Sciatic nerve (tissue), 2 donors: Measurements from ENCODE around the gene DNAJB12. TPM values are rescaled to one million over a fixed set of nuclear protein-coding genes. Genes with fewer than 3 reads are reported as not detected.
"Not testable (repeated sequence)": the region's sequence is repeated elsewhere in the genome, so short reads cannot be mapped to it uniquely, and the experiment has no call there.

Source experiments
- ATAC-seq: fragments of 200-7000 bp; cut with Tn5 transposase; one replicate; pipeline ENCODE4 v1.9.1; 2020; ENCODE audit warnings: mild to moderate bottlenecking, moderate library complexity
- DNase-seq: peaks from one replicate; pipeline ENCODE4 v3.0.0-alpha.2; 2020; ENCODE audit warnings: low spot score
- intact Hi-C: fragments of 100-400 bp; cut with DNase I; formaldehyde crosslinking; loops from one replicate; pipeline ENCODE4 v1.14.2; 2022
- total RNA-seq: library from RNA; stranded (reverse); fragmentation: NEBNext Ultra II Directional; extraction: Animal tissue kit (Norgen Biotek cat#: 25700); gene quantifications from one replicate; pipeline ENCODE4 v1.2.1, GENCODE V29; 2021
- donor health status: DM: no; HTN: no; CAD: no.
- donor health status: DM: no; HTN: no; CAD: no.

The DNAJB12 gene
- total RNA-seq, 1 donor from 2014 or later, result 50.0 TPM

DNA sequence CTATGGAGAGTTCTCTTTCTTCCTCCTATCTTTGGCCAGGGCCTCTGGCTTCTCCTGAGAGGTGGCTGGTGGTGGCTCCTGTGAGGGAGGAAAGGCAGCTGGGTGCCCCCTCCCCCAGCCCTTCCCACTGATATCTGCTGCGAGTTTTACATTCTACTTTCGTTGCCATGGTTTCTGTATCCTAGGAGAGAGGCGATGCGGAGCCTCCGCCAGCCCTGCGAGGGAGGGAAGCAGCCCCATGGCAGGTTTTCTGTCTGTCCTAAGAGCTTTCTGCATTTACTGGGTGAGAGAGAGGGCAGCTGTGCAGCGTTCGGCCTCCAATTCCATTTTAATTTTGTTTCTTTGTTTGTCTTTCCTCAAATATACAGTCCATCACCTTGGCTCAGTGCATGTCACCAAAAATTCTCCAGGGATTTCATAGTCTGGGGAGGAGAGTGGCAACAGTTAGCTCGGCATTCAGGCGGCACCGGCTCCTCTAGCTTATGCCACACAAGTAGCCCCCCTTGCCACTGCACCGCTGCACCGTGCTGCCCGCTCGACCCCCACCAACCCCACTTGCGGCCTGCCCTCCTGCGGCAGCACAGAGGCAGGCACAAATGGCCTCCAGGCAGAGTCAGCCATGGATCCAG, 20.4 kb downstream of the DNAJB12 start:
- intact Hi-C loops, result loop anchor here (10.0 kb wide), 1 partner anchor 120 kb away; the partner anchor contains the start of genes ANAPC16 and ASCC1
- ATAC-seq (peak; percentile 27), DNase-seq (no peak)

DNA sequence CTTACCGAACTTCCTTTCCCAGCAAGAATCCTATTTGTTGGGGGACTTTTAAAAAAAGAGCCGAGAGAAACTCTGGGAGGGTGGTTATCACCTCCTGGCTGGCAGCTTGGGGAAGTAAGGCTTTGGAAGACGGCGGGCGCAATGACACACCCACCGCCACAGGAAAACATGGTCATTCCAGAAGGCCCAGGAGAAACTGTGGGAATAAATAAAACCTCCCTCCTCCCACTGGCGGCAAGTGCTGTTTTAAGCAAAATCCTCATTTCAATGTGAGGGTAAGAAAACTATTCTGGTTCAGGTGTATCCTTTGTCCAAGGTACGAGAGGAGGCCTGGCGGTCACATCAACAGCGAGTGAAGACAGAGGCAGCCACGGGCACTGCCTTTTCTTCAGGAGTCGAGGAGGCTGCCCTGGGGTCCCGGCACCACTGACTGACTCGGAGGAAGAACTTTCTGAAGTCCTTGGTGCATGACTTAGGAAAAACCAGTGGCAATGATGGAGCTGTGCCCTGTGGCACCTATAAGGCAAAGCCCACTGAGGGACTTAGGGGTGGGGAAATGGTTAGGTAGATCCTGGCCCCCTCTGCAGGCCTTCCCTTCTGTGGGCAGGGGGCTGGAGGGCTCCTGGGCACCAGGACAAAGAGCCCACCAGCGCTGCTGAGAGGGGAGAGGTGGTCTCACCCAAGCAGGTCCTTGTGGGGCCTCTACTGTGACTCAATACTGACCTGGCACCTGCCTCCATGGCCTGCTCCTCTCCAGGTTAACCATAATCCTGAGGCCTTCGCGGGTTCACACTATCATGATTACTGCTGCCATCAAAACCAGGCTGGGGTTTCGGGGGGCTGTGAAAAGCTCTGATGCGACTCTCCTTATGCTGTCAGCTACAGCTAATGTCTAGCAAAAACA, 21.4 kb downstream of the DNAJB12 start:
- DNase-seq (no peak), ATAC-seq (no peak)
- intact Hi-C loops, result loop anchor here (10.0 kb wide), 1 partner anchor 119 kb away; the partner anchor contains the start of genes ANAPC16 and ASCC1

DNA sequence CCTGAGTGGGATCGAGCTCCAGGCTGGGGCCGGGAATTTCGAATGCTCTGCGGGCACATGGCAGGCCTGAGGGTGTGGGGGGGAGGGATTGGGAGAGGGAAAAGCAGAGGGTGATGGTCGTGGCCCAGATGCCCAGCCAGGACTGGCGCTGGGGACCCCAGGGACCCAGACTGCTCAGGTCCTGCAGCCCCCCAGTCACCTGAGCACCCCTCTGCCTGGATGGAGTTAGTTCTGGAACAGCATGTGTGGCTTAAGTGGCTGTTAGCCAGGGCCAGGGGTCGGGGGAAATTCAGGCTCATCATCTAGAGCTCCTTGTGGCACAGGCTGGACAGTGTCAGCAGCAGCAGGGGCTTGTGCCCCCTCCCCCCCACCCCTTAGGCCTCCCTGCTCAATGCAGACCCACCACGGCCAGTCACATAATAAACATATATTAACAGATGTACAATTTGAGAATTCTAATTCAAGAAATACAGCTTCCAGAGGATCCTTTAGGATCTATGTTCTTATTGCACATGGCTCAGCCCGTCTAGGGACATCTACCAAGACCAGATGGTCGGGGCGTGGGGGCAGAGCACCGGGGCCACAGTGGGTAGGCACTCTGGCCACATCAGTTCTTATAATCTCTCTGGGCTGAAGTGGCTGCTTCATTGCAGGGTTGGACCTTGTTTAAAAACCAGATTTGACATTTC, 22.2 kb downstream of the DNAJB12 start:
- ATAC-seq, result no peak
- no peak for DNase-seq
- intact Hi-C loops, result loop anchor here (10.0 kb wide), 1 partner anchor 118 kb away; the partner anchor contains the start of genes ANAPC16 and ASCC1

DNA sequence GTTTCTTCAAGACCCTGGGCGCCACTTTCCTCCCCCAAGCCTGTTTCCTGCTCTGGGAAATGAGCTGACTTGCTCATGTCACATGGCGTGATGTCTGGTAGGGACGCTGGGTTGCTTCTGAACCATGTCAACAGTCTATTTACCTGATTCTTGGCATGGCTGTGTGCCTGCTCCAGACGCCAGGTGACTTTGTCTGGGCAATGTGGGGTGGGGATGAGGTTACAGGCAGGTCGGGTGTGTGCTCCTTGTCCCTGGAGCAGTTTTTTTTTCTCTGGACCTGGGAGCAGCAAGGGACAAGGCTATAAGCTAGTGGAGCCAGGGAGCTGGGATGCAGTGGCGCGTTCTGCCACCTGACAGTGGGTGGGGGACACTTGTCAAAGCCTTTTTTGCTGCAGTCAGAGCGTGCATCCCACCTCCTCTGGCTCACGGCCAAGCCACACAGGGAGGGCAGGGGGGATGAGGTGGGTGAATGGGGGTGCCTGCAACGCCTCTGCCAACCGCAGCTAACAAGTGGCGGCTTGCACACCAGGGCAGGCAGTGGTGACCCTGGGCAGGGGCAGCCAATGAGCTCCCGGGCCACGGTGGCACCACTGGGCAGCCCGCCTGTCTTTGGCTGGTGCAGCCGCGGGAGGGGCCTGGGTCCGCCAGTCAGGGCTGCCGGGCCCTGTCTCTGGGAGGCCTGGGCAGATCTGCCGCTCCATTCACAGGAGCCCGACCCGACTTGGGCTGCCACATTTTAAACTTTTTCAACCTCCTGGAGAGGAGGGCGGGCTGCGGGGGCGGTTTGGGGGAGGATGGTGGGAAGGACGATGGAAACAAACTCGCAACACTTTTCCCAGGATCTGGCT, 22.9 kb downstream of the DNAJB12 start:
- ATAC-seq, result peak; percentile 31
- intact Hi-C loops, result loop anchor here (10.0 kb wide), 1 partner anchor 117 kb away; the partner anchor contains the start of genes ANAPC16 and ASCC1

DNA sequence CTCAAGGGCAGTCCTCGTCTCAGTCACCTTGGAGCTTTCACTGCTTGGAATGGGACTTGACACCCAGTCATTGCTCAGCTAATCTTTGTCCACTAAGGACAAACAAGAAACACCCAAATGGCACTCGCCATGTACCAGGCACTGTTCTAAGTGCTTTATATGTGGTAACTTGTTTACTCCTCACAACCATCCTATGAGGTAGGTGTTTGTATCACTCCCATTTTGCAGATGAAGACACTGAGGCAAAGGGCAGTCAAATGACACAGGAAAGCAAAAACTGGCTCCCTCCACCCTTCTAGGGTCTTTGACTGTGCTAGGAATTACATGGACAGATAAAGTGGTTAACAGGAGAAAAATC, 24.7 kb downstream of the DNAJB12 start:
- DNase-seq, result no peak
- no peak for ATAC-seq
- intact Hi-C loops, result loop anchor here (10.0 kb wide), 1 partner anchor 115 kb away; the partner anchor contains the start of genes ANAPC16 and ASCC1

More for the DNA sequence above, 22.9 kb downstream of the DNAJB12 start:
- DNase-seq, result peak; percentile 90

DNA sequence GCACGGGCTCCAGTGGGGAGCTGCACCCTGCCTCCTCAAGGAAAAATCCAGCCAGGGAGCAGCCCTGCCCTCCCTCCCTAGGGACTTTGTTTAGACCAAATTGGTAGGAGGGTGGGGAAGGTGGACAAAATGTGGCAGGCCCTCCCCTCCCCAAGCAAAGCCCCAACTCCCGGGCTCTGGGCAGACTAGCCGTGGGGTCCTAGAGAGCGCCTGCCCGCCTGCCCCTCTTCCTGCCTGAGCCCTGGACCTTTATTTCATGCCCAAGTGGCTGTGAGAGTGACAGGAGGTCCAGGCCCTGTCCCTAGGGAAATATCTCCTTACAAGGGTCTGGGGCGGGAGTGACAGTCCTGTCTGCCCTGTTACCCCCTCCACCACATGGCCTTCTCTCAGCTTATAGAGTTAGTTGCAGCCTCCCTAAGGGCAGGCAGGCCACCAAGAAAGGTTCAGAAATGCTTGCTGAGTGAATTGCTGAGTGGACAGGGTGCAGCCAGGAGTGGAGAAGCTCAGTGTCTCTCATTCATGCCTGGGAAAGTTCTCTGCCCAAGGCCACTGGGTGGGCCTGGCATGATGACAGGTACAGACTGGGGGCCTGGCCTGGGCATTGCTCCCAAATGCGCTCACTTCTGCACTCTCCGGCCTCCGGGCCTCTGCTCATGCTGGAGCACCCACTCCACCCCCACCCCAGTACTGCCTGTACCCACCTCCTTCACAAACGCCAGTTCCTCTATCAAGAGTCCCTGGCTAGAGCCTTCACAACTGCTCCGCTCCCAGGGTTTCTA, 25.2 kb downstream of the DNAJB12 start:
- intact Hi-C loops, result loop anchor here (10.0 kb wide), 2 partner anchors 115 to 365 kb away; partner anchors contain the start of genes ANAPC16, ASCC1 and CHST3
- ATAC-seq (no peak), DNase-seq (peak; percentile 65)

DNA sequence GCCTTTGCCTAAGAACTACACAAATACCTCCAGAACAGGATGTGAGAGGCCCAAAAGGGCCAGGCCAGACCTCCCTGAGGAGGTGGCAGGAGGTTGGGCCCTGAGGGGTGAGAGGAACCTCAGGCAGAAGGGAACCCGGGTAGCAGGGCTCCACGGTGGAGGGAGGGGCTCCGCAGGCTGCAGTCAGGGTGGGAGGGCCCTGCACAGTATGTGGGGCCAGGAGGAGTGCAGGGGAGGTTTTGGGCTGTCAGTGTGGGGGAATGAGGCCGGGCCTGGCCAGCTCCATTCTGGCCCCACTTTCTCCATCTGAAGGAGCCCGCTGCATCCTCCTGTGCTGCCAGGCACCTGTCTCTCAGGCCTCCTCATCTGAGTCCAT, 25.9 kb downstream of the DNAJB12 start:
- intact Hi-C loops, result loop anchor here (1.0 to 10.0 kb wide), 2 partner anchors 54 to 364 kb away; partner anchors contain the start of gene CHST3
- ATAC-seq, result no peak

DNA sequence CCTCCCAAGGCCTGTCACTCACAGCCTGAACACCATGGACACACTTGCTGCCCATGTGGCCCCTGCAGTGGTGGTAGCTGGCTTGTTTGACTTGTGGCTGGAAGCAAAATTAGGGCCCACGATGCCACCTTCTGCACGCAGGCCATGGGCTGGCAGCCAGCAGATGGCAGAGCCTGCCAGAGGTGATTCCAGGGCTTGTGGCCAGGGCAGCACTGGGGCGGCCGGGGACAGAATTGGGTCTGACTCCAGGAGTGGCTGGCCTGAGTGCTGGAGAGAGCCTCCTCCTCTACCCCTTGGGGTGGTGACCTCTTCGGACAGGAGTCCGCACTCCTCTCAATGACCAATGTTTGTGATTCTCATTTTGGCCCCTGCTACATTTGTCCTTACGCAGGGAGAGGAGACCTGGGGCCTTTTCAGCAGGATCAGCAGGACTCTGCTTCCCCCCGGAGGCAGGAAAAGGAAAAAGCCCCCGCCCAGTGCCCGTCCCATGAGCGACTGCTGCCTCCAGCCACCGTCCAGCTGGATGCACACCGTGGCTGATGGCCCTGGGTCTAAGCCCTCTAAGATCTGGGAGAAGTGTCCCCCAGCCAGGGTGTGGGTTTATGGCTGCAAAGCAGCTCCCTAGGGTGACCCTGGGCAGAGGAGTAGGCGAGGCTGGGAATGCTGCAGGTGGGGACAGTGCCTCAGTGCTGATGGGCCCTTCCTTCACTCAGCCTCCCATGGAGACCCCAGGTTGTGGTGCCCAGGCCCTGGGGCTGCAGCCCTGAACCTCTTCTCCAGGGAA, 26.5 kb downstream of the DNAJB12 start:
- ATAC-seq (peak; percentile 77), DNase-seq (peak; percentile 85)
- intact Hi-C loops, result loop anchor here (1.0 to 10.0 kb wide), 2 partner anchors 53 to 363 kb away; partner anchors contain the start of gene CHST3

More for the DNA sequence above, 25.9 kb downstream of the DNAJB12 start:
- DNase-seq, result no peak

DNA sequence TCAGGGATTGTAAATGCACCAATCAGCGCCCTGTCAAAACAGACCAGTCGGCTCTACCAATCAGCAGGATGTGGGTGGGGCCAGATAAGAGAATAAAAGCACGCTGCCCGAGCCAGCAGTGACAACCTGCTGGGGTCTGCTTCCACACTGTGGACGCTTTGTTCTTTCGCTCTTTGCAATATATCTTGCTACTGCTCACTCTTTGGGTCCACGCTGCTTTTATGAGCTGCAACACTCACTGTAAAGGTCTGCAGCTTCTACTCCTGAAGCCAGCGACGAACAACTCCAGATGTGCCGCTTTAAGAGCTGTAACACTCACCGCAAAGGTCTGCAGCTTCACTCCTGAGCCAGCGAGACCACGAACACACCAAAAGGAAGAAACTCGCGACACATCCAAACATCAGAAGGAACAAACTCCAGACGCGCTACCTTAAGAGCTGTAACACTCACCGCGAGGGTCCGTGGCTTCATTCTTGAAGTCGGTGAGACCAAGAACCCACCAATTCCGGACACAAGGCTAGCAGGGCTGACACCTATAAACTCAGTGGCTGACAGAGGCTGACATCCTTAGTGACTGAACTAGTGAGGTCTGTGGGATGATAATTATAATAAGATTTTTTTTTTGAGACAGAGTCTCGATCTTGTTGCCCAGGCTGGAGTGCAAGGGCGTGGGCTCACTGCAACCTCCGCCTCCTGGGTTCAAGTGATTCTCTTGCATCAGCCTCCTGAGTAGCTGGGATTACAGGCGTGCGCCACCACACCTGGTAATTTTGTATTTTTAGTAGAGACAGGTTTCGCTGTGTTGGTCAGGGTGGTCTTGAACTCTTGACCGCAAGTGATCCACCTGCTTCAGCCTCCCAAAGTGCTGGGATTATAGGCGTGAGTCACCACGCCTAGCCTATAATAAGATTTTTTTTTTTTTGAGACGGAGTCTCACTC, 27.8 kb downstream of the DNAJB12 start:
- intact Hi-C loops, result loop anchor here (10.0 kb wide), 1 partner anchor 362 kb away; the partner anchor contains the start of gene CHST3
- not testable (repeated sequence) for ATAC-seq, DNase-seq

DNA sequence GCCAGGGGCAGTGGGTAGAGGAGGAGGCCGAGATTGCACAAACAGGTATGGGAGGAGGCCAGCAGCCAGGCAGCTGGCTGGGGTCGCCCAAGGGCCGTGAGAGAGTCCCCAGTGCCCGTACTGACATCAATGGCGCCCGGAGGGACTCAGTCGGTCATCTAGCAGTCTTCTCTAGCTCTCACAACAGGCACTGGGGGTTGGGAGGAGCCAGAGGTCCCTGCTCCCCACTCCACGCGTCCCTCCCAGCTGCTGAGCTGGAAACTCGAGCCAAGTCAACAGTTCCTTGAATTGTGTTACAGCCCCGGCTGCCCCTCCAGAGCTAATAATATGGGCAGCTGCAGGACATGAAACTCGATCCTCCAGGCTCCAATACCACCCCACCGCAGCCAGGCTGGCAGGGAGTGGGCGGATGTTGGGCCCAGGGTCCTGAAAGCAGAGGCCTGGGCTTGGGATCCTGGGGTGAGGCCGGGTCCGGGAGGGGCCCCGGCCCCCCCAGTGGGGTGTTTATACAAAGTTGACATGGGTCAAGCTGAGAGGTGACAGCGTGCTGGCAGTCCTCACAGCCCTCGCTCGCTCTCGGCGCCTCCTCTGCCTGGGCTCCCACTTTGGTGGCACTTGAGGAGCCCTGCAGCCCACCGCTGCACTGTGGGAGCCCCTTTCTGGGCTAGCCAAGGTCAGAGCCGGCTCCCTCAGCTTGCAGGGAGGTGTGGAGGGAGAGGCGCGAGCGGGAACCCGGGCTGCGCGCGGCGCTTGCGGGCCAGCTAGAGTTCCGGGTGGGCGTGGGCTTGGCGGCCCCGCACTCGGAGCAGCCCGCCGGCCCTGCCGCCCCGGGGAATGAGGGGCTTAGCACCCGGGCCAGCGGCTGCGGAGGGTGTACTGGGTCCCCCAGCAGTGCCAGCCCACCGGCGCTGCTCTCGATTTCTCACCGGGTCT, 29.2 kb downstream of the DNAJB12 start:
- ATAC-seq, result peak; percentile 51
- intact Hi-C loops, result loop anchor here (10.0 kb wide), 1 partner anchor 361 kb away; the partner anchor contains the start of gene CHST3
- not testable (repeated sequence) for DNase-seq

DNA sequence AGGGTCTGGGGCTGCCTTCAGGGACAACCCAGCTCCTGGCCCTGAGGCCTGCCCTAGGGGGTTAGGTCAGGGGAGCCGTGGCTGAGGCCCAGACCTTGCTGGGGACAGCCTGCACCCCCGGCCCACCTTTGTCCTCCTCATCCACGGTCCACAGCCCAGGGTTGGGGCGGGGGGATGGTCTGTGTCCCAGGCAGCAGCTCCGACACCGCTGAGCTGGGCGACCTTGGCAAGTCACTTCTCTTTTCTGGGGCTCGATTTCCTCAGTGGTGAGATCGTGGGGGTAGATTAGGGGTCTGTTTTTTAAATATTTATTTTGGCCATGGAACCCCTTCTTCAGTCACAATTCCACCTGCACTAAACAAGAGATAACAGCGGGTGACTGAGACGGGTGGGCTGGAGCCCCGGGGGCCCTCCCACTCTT, 30.9 kb downstream of the DNAJB12 start:
- intact Hi-C loops, result loop anchor here (10.0 kb wide), 1 partner anchor 359 kb away; the partner anchor contains the start of gene CHST3
- ATAC-seq (no peak), DNase-seq (no peak)

DNA sequence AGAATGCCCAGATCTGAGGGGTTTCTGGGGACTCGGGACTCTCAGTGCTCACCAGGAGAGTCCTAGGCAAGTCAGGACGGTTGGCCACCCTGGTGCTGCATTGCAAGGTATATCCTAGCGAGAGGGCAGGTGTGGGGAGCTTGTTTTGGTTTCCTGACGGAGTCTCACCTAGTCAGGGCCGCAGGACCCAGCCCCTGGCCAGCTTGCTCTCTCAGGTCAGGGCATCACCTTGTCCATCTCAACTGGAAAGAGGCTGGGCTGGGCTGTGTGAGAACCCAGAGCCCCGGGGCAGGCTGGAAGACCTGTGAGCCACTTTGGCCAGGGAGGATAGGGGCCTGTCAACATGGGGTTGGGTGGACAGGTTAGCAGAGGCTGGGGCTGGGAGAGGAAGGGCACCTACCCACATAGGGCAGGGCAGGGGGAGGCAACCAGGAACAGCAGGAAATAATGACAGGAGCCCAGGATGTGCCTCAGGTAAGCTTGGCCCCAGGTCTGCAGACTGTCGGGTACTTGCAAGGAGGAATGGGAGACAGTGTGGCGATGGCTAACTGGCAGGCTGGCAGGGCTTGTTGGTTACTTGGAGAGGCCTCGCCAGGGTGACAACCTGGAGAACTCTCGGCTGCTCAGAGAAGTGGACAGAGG, 31.5 kb downstream of the DNAJB12 start:
- intact Hi-C loops, result loop anchor here (10.0 kb wide), 1 partner anchor 358 kb away; the partner anchor contains the start of gene CHST3
- DNase-seq, result no peak
- no peak for ATAC-seq

DNA sequence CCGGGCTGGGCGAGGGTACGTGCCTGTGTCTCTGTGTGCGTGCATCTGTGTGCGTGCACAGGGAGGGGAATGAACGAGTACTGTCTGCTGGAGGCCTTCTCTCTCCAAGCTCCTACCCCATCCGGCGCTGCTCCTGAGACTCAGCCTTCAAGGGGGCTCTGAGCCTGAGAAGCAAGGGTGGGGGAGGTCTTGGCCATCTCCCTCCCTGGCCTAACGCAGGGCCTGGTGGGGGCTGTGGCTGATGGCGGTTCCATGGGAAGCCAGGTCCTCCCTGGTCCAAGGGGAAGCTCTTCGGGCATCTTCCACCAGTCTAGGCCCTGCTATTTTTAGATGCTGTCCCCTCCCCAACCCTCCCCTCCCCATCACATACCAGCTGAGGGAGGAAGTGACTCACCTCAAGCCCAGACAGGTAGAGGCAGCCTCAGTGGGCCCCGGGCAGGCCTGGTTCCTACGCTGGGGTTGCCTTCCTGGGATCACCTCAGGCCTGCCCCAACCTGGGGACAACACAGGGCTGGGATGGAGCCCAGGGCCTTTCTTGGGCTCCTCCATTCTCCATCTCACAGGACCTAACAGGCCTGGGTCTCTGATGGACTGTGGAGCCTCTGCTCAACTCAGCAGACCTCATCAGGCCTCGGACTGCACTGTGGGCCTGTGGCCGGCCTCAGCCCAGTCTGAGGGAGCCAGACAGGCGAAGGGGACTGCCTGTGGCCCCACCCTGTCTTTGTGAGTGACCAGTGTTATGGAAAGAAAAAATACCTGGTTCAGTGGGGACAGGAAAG, 32.2 kb downstream of the DNAJB12 start:
- DNase-seq, result no peak
- no peak for ATAC-seq
- intact Hi-C loops, result loop anchor here (10.0 kb wide), 1 partner anchor 358 kb away; the partner anchor contains the start of gene CHST3
